Right lung (tissue), 5 donors: Measurements from ENCODE around the gene TSC22D3. TPM values are rescaled to one million over a fixed set of nuclear protein-coding genes. Genes with fewer than 3 reads are reported as not detected.

Experiments used
- DNase-seq, 2 donors: peaks; one replicate each; pipeline ENCODE4 v3.0.0-alpha.2; 2013
- polyA plus RNA-seq, 5 donors: library from polyadenylated mRNA; unstranded; fragments of 120-200 nt; gene quantifications; one replicate each; pipeline versions ENCODE4 v1.2.1 to v1.2.3, GENCODE V29; 2013; ENCODE audit warnings: inconsistent platforms in 1 of 5, low replicate concordance in 1 of 5; ENCODE audit not compliant: insufficient read length in 5 of 5, insufficient read depth in 1 of 5

The TSC22D3 gene
- polyA plus RNA-seq, 5 donors = 120 to 130 (median 130) TPM

DNA sequence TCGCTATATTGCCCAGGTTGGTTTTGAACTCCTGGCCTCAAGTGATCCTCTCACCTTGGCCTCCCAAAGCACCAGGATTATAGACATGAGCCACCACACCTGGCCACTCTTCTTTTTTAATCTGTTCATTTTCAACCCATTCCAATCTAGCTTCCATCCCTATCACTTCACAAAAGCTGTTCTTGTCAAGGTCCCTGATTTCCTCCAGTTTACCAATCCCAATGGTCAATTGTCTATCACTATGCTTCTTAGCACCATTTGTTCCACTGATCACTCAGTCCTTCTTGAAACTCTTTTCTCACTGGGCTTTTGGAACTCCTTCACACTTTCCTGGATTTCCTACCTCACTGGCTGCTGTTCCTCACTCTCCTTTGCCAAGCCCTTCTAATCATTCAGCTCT, 108.7 kb downstream of the TSC22D3 start:
- no peak for DNase-seq

Other genes starting within 250 kb of the TSC22D3 start
- 10 to 100 TPM; 41.4 to 45.2 (median 44.0) TPM for gene PRPS1, start 147.3 kb downstream of the TSC22D3 start, polyA plus RNA-seq
- gene NCBP2L, start 1.9 kb upstream of the TSC22D3 start, polyA plus RNA-seq = under 1 TPM; 0.09 to 0.51 (median 0.14) TPM
- 10 to 100 TPM; 13.5 to 21.8 (median 20.2) TPM for gene MID2, start 50.1 kb upstream of the TSC22D3 start, polyA plus RNA-seq
- gene TEX13B, start 206.6 kb upstream of the TSC22D3 start, polyA plus RNA-seq = not detected